Measurements from ENCODE around the gene CLSTN3.

The CLSTN3 gene

GRCh38 chr12:7113389-7113871 lies 16.7 kb upstream of the CLSTN3 start:
- no peak overlapping the region for H3K4me3 Mint-ChIP-seq
- H3K4me1 Mint-ChIP-seq (ENCODE audit: low read depth): peaks cover 13% of the 10 kb centered on the region
- no peaks in the 10 kb centered on the region for H3K9me3 Mint-ChIP-seq (ENCODE audit: low read depth)
- H3K36me3 Mint-ChIP-seq: peaks cover 9% of the 10 kb centered on the region
- no peaks in the 10 kb centered on the region for H3K27me3 Mint-ChIP-seq
- no peak overlapping the region for H3K27ac Mint-ChIP-seq

- H3K27ac Mint-ChIP-seq: no peak overlapping the region
- H3K36me3 Mint-ChIP-seq: peaks cover 12% of the 10 kb centered on the region
- H3K27me3 Mint-ChIP-seq: no peaks in the 10 kb centered on the region
- no peaks in the 10 kb centered on the region for H3K9me3 Mint-ChIP-seq (ENCODE audit: low read depth)
- no peak overlapping the region for H3K4me3 Mint-ChIP-seq
- H3K4me1 Mint-ChIP-seq (ENCODE audit: low read depth): peaks cover 11% of the 10 kb centered on the region
Measured at GRCh38 chr12:7114008-7114407, 16.2 kb upstream of the CLSTN3 start.

- Mint-ChIP-seq H3K4me1 (ENCODE audit: low read depth) (peaks cover 5% of the 10 kb centered on the region), H3K27ac (no peak overlapping the region), H3K36me3 (peaks cover 12% of the 10 kb centered on the region), H3K9me3 (ENCODE audit: low read depth) (no peaks in the 10 kb centered on the region), H3K27me3 (no peaks in the 10 kb centered on the region), H3K4me3 (no peak overlapping the region)
Measured at GRCh38 chr12:7114851-7115250, 15.3 kb upstream of the CLSTN3 start.

GRCh38 chr12:7116196-7116595 lies 14.0 kb upstream of the CLSTN3 start:
- no peaks in the 10 kb centered on the region for H3K27me3 Mint-ChIP-seq
- H3K4me1 Mint-ChIP-seq (ENCODE audit: low read depth): peaks cover 5% of the 10 kb centered on the region
- no peak overlapping the region for H3K4me3 Mint-ChIP-seq
- H3K9me3 Mint-ChIP-seq (ENCODE audit: low read depth): no peaks in the 10 kb centered on the region
- no peak overlapping the region for H3K27ac Mint-ChIP-seq
- H3K36me3 Mint-ChIP-seq: peaks cover 12% of the 10 kb centered on the region

GRCh38 chr12:7116916-7117315 lies 13.3 kb upstream of the CLSTN3 start:
- peaks cover 12% of the 10 kb centered on the region for H3K36me3 Mint-ChIP-seq
- no peak overlapping the region for H3K4me3 Mint-ChIP-seq
- H3K4me1 Mint-ChIP-seq (ENCODE audit: low read depth): peaks cover 5% of the 10 kb centered on the region
- no peaks in the 10 kb centered on the region for H3K9me3 Mint-ChIP-seq (ENCODE audit: low read depth)
- no peak overlapping the region for H3K27ac Mint-ChIP-seq
- no peaks in the 10 kb centered on the region for H3K27me3 Mint-ChIP-seq

- peaks cover 5% of the 10 kb centered on the region for H3K4me1 Mint-ChIP-seq (ENCODE audit: low read depth)
- H3K9me3 Mint-ChIP-seq (ENCODE audit: low read depth): no peaks in the 10 kb centered on the region
- no peaks in the 10 kb centered on the region for H3K27me3 Mint-ChIP-seq
Measured at GRCh38 chr12:7117670-7118069, 12.5 kb upstream of the CLSTN3 start.

GRCh38 chr12:7118881-7119280 lies 11.3 kb upstream of the CLSTN3 start:
- H3K4me1 Mint-ChIP-seq (ENCODE audit: low read depth): no peaks in the 10 kb centered on the region
- no peaks in the 10 kb centered on the region for H3K27me3 Mint-ChIP-seq
- H3K4me3 Mint-ChIP-seq: no peak overlapping the region
- no peaks in the 10 kb centered on the region for H3K9me3 Mint-ChIP-seq (ENCODE audit: low read depth)
- no peak overlapping the region for H3K27ac Mint-ChIP-seq
- peaks cover 12% of the 10 kb centered on the region for H3K36me3 Mint-ChIP-seq

More at GRCh38 chr12:7117670-7118069, 12.5 kb upstream of the CLSTN3 start:
- Mint-ChIP-seq H3K4me3 (no peak overlapping the region), H3K27ac (no peak overlapping the region), H3K36me3 (peaks cover 12% of the 10 kb centered on the region)

- Mint-ChIP-seq H3K27me3 (no peaks in the 10 kb centered on the region), H3K4me1 (ENCODE audit: low read depth) (no peaks in the 10 kb centered on the region), H3K36me3 (peaks cover 12% of the 10 kb centered on the region), H3K9me3 (ENCODE audit: low read depth) (no peaks in the 10 kb centered on the region), H3K27ac (no peak overlapping the region), H3K4me3 (no peak overlapping the region)
Measured at GRCh38 chr12:7120166-7120565, 10.0 kb upstream of the CLSTN3 start.

- no peak overlapping the region for H3K27ac Mint-ChIP-seq
- peaks cover 7% of the 10 kb centered on the region for H3K36me3 Mint-ChIP-seq
- no peaks in the 10 kb centered on the region for H3K9me3 Mint-ChIP-seq (ENCODE audit: low read depth)
- H3K27me3 Mint-ChIP-seq: no peaks in the 10 kb centered on the region
- no peaks in the 10 kb centered on the region for H3K4me1 Mint-ChIP-seq (ENCODE audit: low read depth)
- no peak overlapping the region for H3K4me3 Mint-ChIP-seq
Measured at GRCh38 chr12:7121324-7121723, 8.8 kb upstream of the CLSTN3 start.

GRCh38 chr12:7122811-7123769 lies 7.1 kb upstream of the CLSTN3 start:
- peaks cover 6% of the 10 kb centered on the region for H3K36me3 Mint-ChIP-seq
- H3K4me3 Mint-ChIP-seq: no peak overlapping the region
- no peaks in the 10 kb centered on the region for H3K9me3 Mint-ChIP-seq (ENCODE audit: low read depth)
- no peak overlapping the region for H3K27ac Mint-ChIP-seq
- H3K27me3 Mint-ChIP-seq: no peaks in the 10 kb centered on the region
- H3K4me1 Mint-ChIP-seq (ENCODE audit: low read depth): no peaks in the 10 kb centered on the region

GRCh38 chr12:7123806-7124522 lies 6.2 kb upstream of the CLSTN3 start:
- Mint-ChIP-seq H3K27me3 (no peaks in the 10 kb centered on the region), H3K4me3 (no peak overlapping the region), H3K9me3 (ENCODE audit: low read depth) (no peaks in the 10 kb centered on the region), H3K27ac (no peak overlapping the region), H3K36me3 (no peaks in the 10 kb centered on the region), H3K4me1 (ENCODE audit: low read depth) (peaks cover 5% of the 10 kb centered on the region)

- Mint-ChIP-seq H3K9me3 (ENCODE audit: low read depth) (no peaks in the 10 kb centered on the region), H3K27me3 (no peaks in the 10 kb centered on the region), H3K36me3 (no peaks in the 10 kb centered on the region), H3K4me1 (ENCODE audit: low read depth) (peaks cover 11% of the 10 kb centered on the region), H3K4me3 (no peak overlapping the region), H3K27ac (no peak overlapping the region)
Measured at GRCh38 chr12:7125632-7126227, 4.4 kb upstream of the CLSTN3 start.

GRCh38 chr12:7127916-7128626 lies 2.1 kb upstream of the CLSTN3 start:
- H3K4me3 Mint-ChIP-seq: peak overlapping the region; percentile 94
- H3K27me3 Mint-ChIP-seq: no peaks in the 10 kb centered on the region

GRCh38 chr12:7128681-7129286 lies 1.4 kb upstream of the CLSTN3 start, which contains the start of gene RBP5:
Gene RBP5, minus strand, starts transcription at chr12:7128889. Its CDS starts 114 bp downstream, at chr12:7128775.
- H3K36me3 Mint-ChIP-seq: no peaks in the 10 kb centered on the region
- H3K9me3 Mint-ChIP-seq (ENCODE audit: low read depth): no peaks in the 10 kb centered on the region
- H3K4me3 Mint-ChIP-seq: peak within 1 kb of the TSS; percentile 94
- peaks cover 30% of the 10 kb centered on the region for H3K4me1 Mint-ChIP-seq (ENCODE audit: low read depth)
- H3K27ac Mint-ChIP-seq: no peak within 1 kb of the TSS
- H3K27me3 Mint-ChIP-seq: no peaks in the 10 kb centered on the region

More at GRCh38 chr12:7127916-7128626, 2.1 kb upstream of the CLSTN3 start:
- Mint-ChIP-seq H3K36me3 (no peaks in the 10 kb centered on the region), H3K27ac (no peak overlapping the region), H3K9me3 (ENCODE audit: low read depth) (no peaks in the 10 kb centered on the region), H3K4me1 (ENCODE audit: low read depth) (peaks cover 30% of the 10 kb centered on the region)

All from activated naive CD8-positive, alpha-beta T cell (primary cell).